Colon (tissue), 2 donors: ENCODE measurements around the gene PCIF1.
"Not testable (repeated sequence)": the region's sequence is repeated elsewhere in the genome, so short reads cannot be mapped to it uniquely, and the experiment has no call there.

Source experiments
- FAIRE-seq: peaks from 2 replicates; lab custom pipeline; 2012; peaks lifted over from hg19 to GRCh38; lab: Jason Lieb, UNC
- donor health status: control.
- donor health status: control.

Gene PCIF1

GRCh38 chr20:45924391-45925261 is 9.9 kb upstream of the PCIF1 start:
- no peak for FAIRE-seq

GRCh38 chr20:45925821-45926506 is 8.5 kb upstream of the PCIF1 start:
- FAIRE-seq: no peak

GRCh38 chr20:45926731-45927070 is 7.8 kb upstream of the PCIF1 start:
- FAIRE-seq: no peak

- FAIRE-seq: no peak
Measured at GRCh38 chr20:45927071-45927878, 7.2 kb upstream of the PCIF1 start.

GRCh38 chr20:45931680-45932079 is 2.8 kb upstream of the PCIF1 start:
- FAIRE-seq: not testable (repeated sequence)

- FAIRE-seq: no peak
Measured at GRCh38 chr20:45933266-45934045, 1.0 kb upstream of the PCIF1 start.

- no peak for FAIRE-seq
Measured at GRCh38 chr20:45934046-45934585, 367 bp upstream of the PCIF1 start.

GRCh38 chr20:45935416-45936046 is 1.0 kb downstream of the PCIF1 start:
- no peak for FAIRE-seq

- FAIRE-seq: no peak
Measured at GRCh38 chr20:45937765-45938164, 3.3 kb downstream of the PCIF1 start.

GRCh38 chr20:45938727-45939438 is 4.4 kb downstream of the PCIF1 start:
- no peak for FAIRE-seq

- no peak for FAIRE-seq
Measured at GRCh38 chr20:45940053-45940452, 5.6 kb downstream of the PCIF1 start.

- no peak for FAIRE-seq
Measured at GRCh38 chr20:45940469-45940868, 6.0 kb downstream of the PCIF1 start.

- FAIRE-seq: no peak
Measured at GRCh38 chr20:45943613-45944012, 9.1 kb downstream of the PCIF1 start.

- no peak for FAIRE-seq
Measured at GRCh38 chr20:45944151-45944964, 9.9 kb downstream of the PCIF1 start.

- no peak for FAIRE-seq
Measured at GRCh38 chr20:45944965-45945677, 10.6 kb downstream of the PCIF1 start.

- FAIRE-seq: no peak
Measured at GRCh38 chr20:45945678-45946148, 11.2 kb downstream of the PCIF1 start.

GRCh38 chr20:45946149-45946970 is 11.9 kb downstream of the PCIF1 start:
- no peak for FAIRE-seq
